K562 (cell line): ENCODE data around the gene LTBP4. TPM values are rescaled to one million over a fixed set of nuclear protein-coding genes. Genes with fewer than 3 reads are reported as not detected.
A peak's percentile ranks its signal among the peaks of the same experiment; 100 is the strongest.

Experiments
- ESRRB ChIP-seq: fragments of 250-450 bp; sonication (Bioruptor Pico); IDR thresholded peaks from 2 replicates; pipeline ENCODE4 v1.5.0; 2020; ENCODE audit warnings: mild to moderate bottlenecking, moderate library complexity, borderline replicate concordance
- FOS ChIP-seq: IDR thresholded peaks from 3 replicates; pipeline ENCODE4 v1.6.1; 2011; ENCODE audit not compliant: insufficient read length; ENCODE audit errors: extremely low read depth
- TGIF2 ChIP-seq: sonication (generic); formaldehyde crosslinking; IDR thresholded peaks from 2 replicates; pipeline ENCODE4 v1.8.1; 2022; ENCODE audit warnings: mild to moderate bottlenecking, missing genetic modification reagents, moderate library complexity
- YY1 ChIP-seq, 3 experiments: IDR thresholded peaks; 2 replicates each; pipeline ENCODE4 v1.6.1; 2011; ENCODE audit warnings: low read length in 2 of 3, mild to moderate bottlenecking in 2 of 3, moderate library complexity in 2 of 3, borderline replicate concordance in 1 of 3, control low read depth in 1 of 3, low read depth in 1 of 3; ENCODE audit not compliant: insufficient read depth in 3 of 3, insufficient replicate concordance in 2 of 3, control insufficient read depth in 1 of 3, insufficient read length in 1 of 3; ENCODE audit errors: extremely low read depth in 1 of 3
- ZBTB1 ChIP-seq: sonication (generic); formaldehyde crosslinking; IDR thresholded peaks from 2 replicates; pipeline ENCODE4 v1.8.1; 2023; ENCODE audit warnings: missing genetic modification reagents, low read depth, mild to moderate bottlenecking, borderline replicate concordance
- polyA plus RNA-seq, 8 experiments: library from polyadenylated mRNA; depleted of rRNA in 4 of 8; stranded (reverse) in 5 of 8; unstranded in 3 of 8; fragments of >200 nt; fragmentation: Nextera tagmentation in 2 of 8; fragmentation: Illumina TruSeq in 1 of 8; extraction: Ambion mirVana in 2 of 8; extraction: Trizol in 1 of 8; gene quantifications; 2 replicates each; pipeline versions ENCODE4 v1.2.1 to v1.2.3, GENCODE V29; 2011 to 2014; ENCODE audit warnings: inconsistent platforms in 1 of 8, missing spikeins in 1 of 8
- total RNA-seq, 7 experiments: library from RNA; depleted of rRNA in 6 of 7; stranded (reverse); fragments of >200 nt in 6 of 7; fragmentation: Illumina TruSeq in 2 of 7; extraction: Trizol in 2 of 7; gene quantifications; 2 replicates each; pipeline versions ENCODE4 v1.2.1 to v1.2.3, GENCODE V29; 2011 to 2021; ENCODE audit warnings: low replicate concordance in 1 of 7
- TF ChIP-seq, protein P1 (sequence below): fragments of 450-650 bp; IDR thresholded peaks from 2 replicates; pipeline ENCODE4 v1.6.1; 2017; ENCODE audit warnings: antibody characterized with exemption

The LTBP4 gene
- total and polyA plus RNA-seq, 9 of the 15 experiments (the other 6 are each of a cell fraction or from before 2014, with no cell fraction given) = 0.35 to 160 (median 31.6) TPM

DNA sequence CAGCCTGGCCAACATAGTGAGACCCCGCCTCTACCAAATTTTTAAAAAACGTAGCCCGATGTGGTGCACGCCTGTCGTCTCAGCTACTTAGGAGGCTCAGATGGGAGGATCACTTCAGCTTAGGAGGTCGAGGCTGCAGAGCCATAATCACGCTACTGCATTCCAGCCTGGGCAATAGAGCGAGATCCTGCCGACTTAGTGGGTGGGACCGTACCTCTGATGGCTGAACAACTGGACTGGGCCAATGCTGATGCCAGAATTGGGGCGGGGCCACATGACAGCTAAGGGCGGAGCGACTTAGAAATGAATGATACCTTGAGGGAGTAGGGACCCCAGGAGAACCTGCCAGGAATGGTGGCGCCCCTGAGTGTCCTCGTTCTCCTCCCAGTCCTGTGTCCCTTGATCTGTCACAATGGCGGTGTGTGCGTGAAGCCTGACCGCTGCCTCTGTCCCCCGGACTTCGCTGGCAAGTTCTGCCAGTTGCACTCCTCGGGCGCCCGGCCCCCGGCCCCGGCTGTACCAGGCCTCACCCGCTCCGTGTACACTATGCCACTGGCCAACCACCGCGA lies 3.6 kb downstream of the LTBP4 start (continued):
- no peak for TF ChIP-seq FOS
- TF ChIP-seq ESRRB (CRISPR knock-in tag) = no peak
- TF ChIP-seq ZBTB1 (CRISPR knock-in tag) = 0 out of 2 replicates have a peak, but pooled peaks have one; percentile 51
- TF ChIP-seq TGIF2 (CRISPR knock-in tag) = no peak
- TF ChIP-seq, protein P1, sequence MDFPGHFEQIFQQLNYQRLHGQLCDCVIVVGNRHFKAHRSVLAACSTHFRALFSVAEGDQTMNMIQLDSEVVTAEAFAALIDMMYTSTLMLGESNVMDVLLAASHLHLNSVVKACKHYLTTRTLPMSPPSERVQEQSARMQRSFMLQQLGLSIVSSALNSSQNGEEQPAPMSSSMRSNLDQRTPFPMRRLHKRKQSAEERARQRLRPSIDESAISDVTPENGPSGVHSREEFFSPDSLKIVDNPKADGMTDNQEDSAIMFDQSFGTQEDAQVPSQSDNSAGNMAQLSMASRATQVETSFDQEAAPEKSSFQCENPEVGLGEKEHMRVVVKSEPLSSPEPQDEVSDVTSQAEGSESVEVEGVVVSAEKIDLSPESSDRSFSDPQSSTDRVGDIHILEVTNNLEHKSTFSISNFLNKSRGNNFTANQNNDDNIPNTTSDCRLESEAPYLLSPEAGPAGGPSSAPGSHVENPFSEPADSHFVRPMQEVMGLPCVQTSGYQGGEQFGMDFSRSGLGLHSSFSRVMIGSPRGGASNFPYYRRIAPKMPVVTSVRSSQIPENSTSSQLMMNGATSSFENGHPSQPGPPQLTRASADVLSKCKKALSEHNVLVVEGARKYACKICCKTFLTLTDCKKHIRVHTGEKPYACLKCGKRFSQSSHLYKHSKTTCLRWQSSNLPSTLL = no peak
- TF ChIP-seq YY1 (IDR thresholded peaks at IDR 0.05; ENCODE audit: borderline replicate concordance in 1 of 3, control insufficient read depth in 1 of 3, extremely low read depth in 1 of 3, insufficient read depth in 3 of 3, insufficient read length in 1 of 3, insufficient replicate concordance in 2 of 3, low read depth in 1 of 3, low read length in 2 of 3) = peak in 1 of 3 experiments; percentile 37
